B cell (primary cell): ENCODE data around the gene DENND4B. TPM values are rescaled to one million over a fixed set of nuclear protein-coding genes. Genes with fewer than 3 reads are reported as not detected.

Experiments
- ATAC-seq: fragments of 200-7000 bp; cut with Tn5 transposase; one replicate; pipeline ENCODE4 v1.10.0; 2021; ENCODE audit warnings: low read depth, mild to moderate bottlenecking, moderate number of reproducible peaks, moderate library complexity
- CTCF ChIA-PET: fragments of 350-600 bp; sonication (Branson Sonifier 250); formaldehyde crosslinking; loops from one replicate; lab custom pipeline; 2021; ENCODE audit warnings: antibody characterized with exemption, inconsistent platforms; lab: Charles Lee
- POLR2A ChIA-PET: fragments of 350-600 bp; sonication (Branson Sonifier 250); formaldehyde crosslinking; loops from one replicate; lab custom pipeline; 2021; ENCODE audit warnings: antibody characterized with exemption; lab: Charles Lee
- DNase-seq: peaks from one replicate; pipeline ENCODE4 v3.0.0; 2013
- H2AFZ ChIP-seq: 2 replicates; pipeline ENCODE4 v1.6.1; 2012; ENCODE audit warnings: mild to moderate bottlenecking, low read depth, low read length; ENCODE audit not compliant: insufficient read depth, poor library complexity, severe bottlenecking
- H3K27ac ChIP-seq, 2 donors: 1 replicate in 1 of 2; 2 replicates in 1 of 2; pipeline ENCODE4 v1.5.1; 2012 to 2013; ENCODE audit warnings: low read length in 2 of 2, mild to moderate bottlenecking in 2 of 2, moderate library complexity in 1 of 2
- H3K27me3 ChIP-seq, 4 experiments: fragments of 200-600 bp in 1 of 4; sonication (generic) in 1 of 4; replicated peaks in 1 of 4; 1 replicate in 2 of 4; 2 replicates in 2 of 4; pipeline versions ENCODE4 v1.6.1 to v1.7.0; 2013 to 2016; ENCODE audit warnings: low read length in 3 of 4, mild to moderate bottlenecking in 2 of 4, mixed read lengths in 1 of 4, moderate library complexity in 1 of 4; ENCODE audit not compliant: insufficient read depth in 4 of 4, control insufficient read depth in 3 of 4; ENCODE audit errors: control extremely low read depth in 1 of 4
- H3K36me3 ChIP-seq, 2 experiments: replicated peaks in 1 of 2; 1 replicate in 1 of 2; 2 replicates in 1 of 2; pipeline versions ENCODE4 v1.6.1 to v1.7.1; 2013; ENCODE audit warnings: low read length in 1 of 2; ENCODE audit not compliant: insufficient read depth in 2 of 2, control insufficient read depth in 1 of 2; ENCODE audit errors: control extremely low read depth in 1 of 2, extremely low read depth in 1 of 2
- H3K4me1 ChIP-seq, 2 donors: fragments of 200-600 bp in 1 of 2; sonication (generic) in 1 of 2; 1 replicate in 1 of 2; 2 replicates in 1 of 2; pipeline versions ENCODE4 v1.5.1 to v1.6.1; 2013 to 2017; ENCODE audit warnings: low read length in 2 of 2; ENCODE audit not compliant: control insufficient read depth in 2 of 2, insufficient read depth in 2 of 2
- H3K4me2 ChIP-seq: replicated peaks from 2 replicates; pipeline ENCODE3; 2012; ENCODE audit warnings: mild to moderate bottlenecking, low read depth, low read length; ENCODE audit not compliant: poor library complexity, severe bottlenecking
- H3K4me3 ChIP-seq, 5 experiments: fragments of 200-600 bp in 1 of 5; sonication (generic) in 1 of 5; 1 replicate in 3 of 5; 2 replicates in 2 of 5; pipeline versions ENCODE4 v1.5.1 to v1.7.0; 2011 to 2016; ENCODE audit warnings: low read length in 4 of 5, mild to moderate bottlenecking in 4 of 5, low read depth in 2 of 5, control low read depth in 1 of 5, moderate library complexity in 1 of 5; ENCODE audit not compliant: insufficient read depth in 1 of 5; ENCODE audit errors: control extremely low read depth in 1 of 5, extremely low read depth in 1 of 5
- H3K79me2 ChIP-seq: fragments of 200-600 bp; sonication (generic); one replicate; pipeline ENCODE4 v1.6.0; 2016; ENCODE audit warnings: low read length; ENCODE audit not compliant: control insufficient read depth, insufficient read depth
- H3K9ac ChIP-seq: fragments of 200-600 bp; sonication (generic); 2 replicates; pipeline ENCODE4 v1.6.1; 2017; ENCODE audit warnings: mild to moderate bottlenecking, low read length, moderate library complexity
- H3K9me3 ChIP-seq, 3 donors: one replicate each; pipeline versions ENCODE4 v1.6.1 to v1.7.1; 2013; ENCODE audit warnings: low read length in 2 of 3; ENCODE audit not compliant: control insufficient read depth in 2 of 3, insufficient read depth in 1 of 3; ENCODE audit errors: control extremely low read depth in 1 of 3
- H4K20me1 ChIP-seq: 2 replicates; pipeline ENCODE4 v1.6.0; 2012; ENCODE audit warnings: mild to moderate bottlenecking, low read length; ENCODE audit not compliant: insufficient read depth, control insufficient read depth, poor library complexity, severe bottlenecking
- H3K27ac Mint-ChIP-seq: one replicate; pipeline ENCODE4 v1.8.0; 2021; ENCODE audit warnings: mixed read lengths
- H3K27me3 Mint-ChIP-seq: one replicate; pipeline ENCODE4 v1.8.0; 2021; ENCODE audit warnings: mixed read lengths
- H3K4me1 Mint-ChIP-seq: one replicate; pipeline ENCODE4 v1.8.0; 2021; ENCODE audit warnings: mixed read lengths
- H3K4me3 Mint-ChIP-seq: one replicate; pipeline ENCODE4 v1.8.0; 2021; ENCODE audit warnings: mixed read lengths
- H3K9me3 Mint-ChIP-seq: one replicate; pipeline ENCODE4 v1.8.0; 2022; ENCODE audit warnings: mixed read lengths; ENCODE audit not compliant: insufficient read depth
- EZH2 ChIP-seq: IDR thresholded peaks from 2 replicates; pipeline ENCODE4 v1.6.1; 2012; ENCODE audit warnings: borderline replicate concordance, low read depth, mild to moderate bottlenecking, moderate library complexity, low read length; ENCODE audit not compliant: insufficient read depth, poor library complexity, severe bottlenecking
- WGBS: methylation state at CpG from one replicate; pipeline ENCODE4 v1.1.5; 2013; ENCODE audit warnings: missing lambda C conversion rate; ENCODE audit not compliant: insufficient coverage; 5-methylcytosine and 5-hydroxymethylcytosine counted together
- intact Hi-C: fragments of 100-400 bp; cut with micrococcal nuclease; formaldehyde crosslinking; loops from one replicate; pipeline ENCODE4 v1.10.0; 2022
- polyA plus RNA-seq: library from polyadenylated mRNA; depleted of rRNA; stranded (reverse); fragments of >200 nt; gene quantifications from 2 replicates; pipeline ENCODE4 v1.2.3, GENCODE V29; 2012
- total RNA-seq, 2 donors: library from RNA; stranded (reverse); fragments of 120-200 nt in 1 of 2; gene quantifications; 1 replicate in 1 of 2; 2 replicates in 1 of 2; pipeline versions ENCODE4 v1.2.3 to v1.2.4, GENCODE V29; 2013 to 2022
- TF ChIP-seq, protein P1 (sequence below): fragments of 200-600 bp; IDR thresholded peaks from one replicate; pipeline ENCODE4 v1.8.0; 2022; ENCODE audit warnings: antibody characterized with exemption, mild to moderate bottlenecking

DENND4B gene
- total and polyA plus RNA-seq, 2 donors (not counting 1 experiment from before 2014, with no cell fraction given): 275 to 389 TPM

DNA sequence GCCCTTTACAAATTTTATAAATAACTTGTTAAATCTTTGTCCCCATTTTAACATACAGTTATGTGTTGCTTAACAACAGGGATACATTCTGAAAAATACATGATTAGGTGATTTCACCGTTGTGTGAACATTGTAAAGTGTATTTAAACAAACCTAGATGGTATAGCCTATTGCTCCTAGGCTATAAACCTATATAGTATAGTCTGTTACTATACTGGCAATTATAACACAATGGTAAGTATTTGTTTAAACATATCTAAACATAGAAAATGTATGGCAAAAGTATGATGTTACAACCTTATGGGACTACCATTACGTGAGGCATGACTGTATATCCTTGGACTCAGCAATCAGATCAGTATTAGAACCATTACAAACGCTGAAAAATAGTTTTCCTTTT lies 60.4 kb downstream of the DENND4B start:
- DNase-seq (no peak), ATAC-seq (no peak)
- Mint-ChIP-seq H3K9me3 (no peaks in the 10 kb centered on the region), H3K4me3 (no peak overlapping the region), H3K4me1 (peaks cover 35% of the 10 kb centered on the region), H3K27ac (no peak overlapping the region), H3K27me3 (no peaks in the 10 kb centered on the region)
- Histone ChIP-seq H3K27ac (no peak overlapping the region), H3K9me3 (no peaks in the 10 kb centered on the region), H3K36me3 (peaks cover 0 to 22% of the 10 kb centered on the region in 2 experiments), H3K4me3 (no peak overlapping the region), H3K79me2 (peaks cover 100% of the 10 kb centered on the region), H4K20me1 (peaks cover 92% of the 10 kb centered on the region), H3K9ac (no peak overlapping the region), H3K4me1 (peaks cover 23 to 38% of the 10 kb centered on the region in 2 donors), H2AFZ (no peak overlapping the region), H3K4me2 (no peak overlapping the region), H3K27me3 (no peaks in the 10 kb centered on the region)
- 100% methylated on average over 1 of the region's 3 CpGs for WGBS
- POLR2A ChIA-PET: no interaction called here
- CTCF ChIA-PET: interaction anchor here (0.7 to 0.8 kb wide), 3 partner anchors 10 to 80 kb away, joined by 3 read pairs; no protein-coding TSS in a partner anchor
- TF ChIP-seq, protein P1, sequence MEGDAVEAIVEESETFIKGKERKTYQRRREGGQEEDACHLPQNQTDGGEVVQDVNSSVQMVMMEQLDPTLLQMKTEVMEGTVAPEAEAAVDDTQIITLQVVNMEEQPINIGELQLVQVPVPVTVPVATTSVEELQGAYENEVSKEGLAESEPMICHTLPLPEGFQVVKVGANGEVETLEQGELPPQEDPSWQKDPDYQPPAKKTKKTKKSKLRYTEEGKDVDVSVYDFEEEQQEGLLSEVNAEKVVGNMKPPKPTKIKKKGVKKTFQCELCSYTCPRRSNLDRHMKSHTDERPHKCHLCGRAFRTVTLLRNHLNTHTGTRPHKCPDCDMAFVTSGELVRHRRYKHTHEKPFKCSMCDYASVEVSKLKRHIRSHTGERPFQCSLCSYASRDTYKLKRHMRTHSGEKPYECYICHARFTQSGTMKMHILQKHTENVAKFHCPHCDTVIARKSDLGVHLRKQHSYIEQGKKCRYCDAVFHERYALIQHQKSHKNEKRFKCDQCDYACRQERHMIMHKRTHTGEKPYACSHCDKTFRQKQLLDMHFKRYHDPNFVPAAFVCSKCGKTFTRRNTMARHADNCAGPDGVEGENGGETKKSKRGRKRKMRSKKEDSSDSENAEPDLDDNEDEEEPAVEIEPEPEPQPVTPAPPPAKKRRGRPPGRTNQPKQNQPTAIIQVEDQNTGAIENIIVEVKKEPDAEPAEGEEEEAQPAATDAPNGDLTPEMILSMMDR: no peak
- no peak for TF ChIP-seq EZH2
- intact Hi-C loops: no loop called here

DNA sequence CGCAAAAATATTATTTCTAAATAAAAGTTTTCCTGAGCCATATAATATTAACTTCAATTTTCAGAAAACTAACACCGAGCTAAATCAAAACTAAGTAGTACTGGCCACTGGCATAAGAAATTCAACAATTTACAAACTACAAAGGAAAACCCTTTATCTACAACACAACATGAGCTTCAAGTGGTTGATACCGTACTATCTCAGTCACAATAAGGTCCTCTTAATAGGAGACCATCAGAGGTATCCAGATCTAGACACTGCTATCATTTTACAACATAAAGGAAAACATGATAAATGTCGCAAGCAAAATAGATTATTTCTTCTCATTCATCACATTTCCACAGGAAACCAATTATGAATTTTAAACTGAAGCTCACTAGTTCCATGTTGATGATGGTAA lies 63.3 kb downstream of the DENND4B start:
- Mint-ChIP-seq H3K27me3 (no peaks in the 10 kb centered on the region), H3K4me3 (no peak overlapping the region), H3K4me1 (peaks cover 29% of the 10 kb centered on the region), H3K9me3 (no peaks in the 10 kb centered on the region), H3K27ac (no peak overlapping the region)
- WGBS: 100% methylated on average over 1 of the region's 4 CpGs
- Histone ChIP-seq H2AFZ (no peak overlapping the region), H3K4me3 (no peak overlapping the region), H3K4me1 (peaks cover 27 to 38% of the 10 kb centered on the region in 2 donors), H4K20me1 (peaks cover 89% of the 10 kb centered on the region), H3K27ac (peak overlapping the region in 1 of 2 donors; percentile 37), H3K36me3 (peaks cover 1 to 20% of the 10 kb centered on the region in 2 experiments), H3K9me3 (no peaks in the 10 kb centered on the region), H3K4me2 (peak overlapping the region; percentile 23), H3K27me3 (no peaks in the 10 kb centered on the region), H3K9ac (no peak overlapping the region), H3K79me2 (peaks cover 100% of the 10 kb centered on the region)
- no peak for ATAC-seq
- TF ChIP-seq, protein P1: no peak
- TF ChIP-seq EZH2: no peak
- POLR2A ChIA-PET: no interaction called here
- CTCF ChIA-PET: interaction anchor here (1.5 kb wide), 1 partner anchor 103 kb away, joined by 4 read pairs; the partner anchor contains the start of gene RAB13
- no peak for DNase-seq
- intact Hi-C loops: loop anchor here (5.0 kb wide), 1 partner anchor 39 kb away; the partner anchor contains the start of gene GATAD2B
